NK-92 treated with Interleukin-12 subunit alpha and Interleukin-12 subunit beta, amount 100 ng/mL, for 24 hours (cell line): ENCODE data around the gene SEC11C.

Experiments used
- DNase-seq: peaks from one replicate; lab custom pipeline; 2025; lab: John Stamatoyannopoulos, UW

Gene SEC11C

DNA sequence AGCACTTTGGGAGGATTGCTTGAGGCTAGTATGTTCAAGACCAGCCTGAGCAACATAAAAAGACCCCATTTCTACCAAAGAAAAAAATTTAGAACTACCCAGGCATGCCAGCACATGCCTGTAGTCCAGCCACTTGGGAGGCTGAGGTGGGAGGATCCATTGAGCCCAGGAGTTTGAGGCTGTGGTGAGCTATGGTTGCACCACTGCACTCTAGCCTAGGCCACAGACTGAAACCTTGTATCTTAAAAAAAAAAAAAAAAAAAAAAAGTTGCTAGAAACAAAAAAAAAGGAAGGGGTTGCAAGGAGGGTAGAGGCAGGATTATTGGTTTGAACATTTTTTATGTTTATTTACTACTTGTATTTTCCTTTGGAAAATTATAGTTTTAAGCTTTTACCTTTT, 4.8 kb downstream of the SEC11C start:
- DNase-seq, result no peak

DNA sequence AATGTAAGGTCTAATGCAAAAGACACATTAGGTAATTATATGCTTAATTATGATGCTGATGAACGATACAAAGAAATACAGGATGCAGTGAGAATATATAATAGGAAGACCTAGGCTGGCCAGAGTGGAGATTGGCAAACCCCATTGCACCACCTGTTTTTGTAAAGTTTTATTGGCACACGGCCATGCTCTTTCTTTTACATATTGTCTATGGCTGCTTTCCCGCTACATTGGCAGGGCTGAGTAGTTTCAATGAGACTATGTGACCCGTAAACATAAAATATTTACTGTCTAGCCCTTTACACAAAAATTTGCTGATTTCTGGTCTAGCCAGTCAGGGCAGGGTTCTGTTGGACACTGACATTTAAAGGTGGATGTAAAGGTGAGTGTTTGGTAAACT, 5.4 kb downstream of the SEC11C start:
- DNase-seq, result no peak

DNA sequence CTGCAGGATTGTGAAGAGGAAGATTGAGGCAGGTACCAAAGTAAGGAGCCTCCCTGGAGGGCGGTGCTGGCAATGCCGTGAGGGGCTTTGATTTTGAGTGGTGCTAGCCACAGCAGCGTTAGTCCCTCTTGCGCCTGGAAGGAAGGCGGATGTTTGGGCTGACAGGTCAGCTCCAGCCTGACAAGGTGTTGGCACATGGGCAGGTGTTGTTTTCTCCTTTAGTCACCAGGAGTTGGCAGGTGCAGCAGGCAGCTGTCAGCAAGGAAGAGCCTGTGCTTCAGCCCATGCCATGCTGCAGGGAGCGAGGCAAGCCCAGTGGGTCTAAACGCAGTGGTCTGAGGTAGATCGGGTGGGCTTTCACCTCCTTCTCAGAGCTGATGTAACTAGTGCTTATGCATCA, 8.5 kb downstream of the SEC11C start:
- DNase-seq, result no peak

GRCh38 chr18:59149007-59149406, 9.3 kb downstream of the SEC11C start:
- DNase-seq, result no peak

DNA sequence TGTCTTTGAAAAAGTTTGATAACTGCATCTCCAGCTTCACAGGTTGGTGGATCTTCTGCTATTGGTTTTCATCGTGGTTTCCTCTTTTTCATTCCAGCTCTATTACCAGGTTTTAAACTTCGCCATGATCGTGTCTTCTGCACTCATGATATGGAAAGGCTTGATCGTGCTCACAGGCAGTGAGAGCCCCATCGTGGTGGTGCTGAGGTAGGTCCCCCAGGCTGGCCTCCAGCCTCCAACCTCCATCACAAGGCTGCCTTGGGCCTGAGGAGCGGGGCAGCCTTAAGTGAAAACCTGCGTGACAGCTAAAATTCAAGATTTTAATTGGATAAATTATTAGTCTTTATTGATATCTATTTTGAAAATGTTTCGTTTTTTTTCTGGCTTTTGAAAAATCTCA, 9.7 kb downstream of the SEC11C start:
- no peak for DNase-seq

DNA sequence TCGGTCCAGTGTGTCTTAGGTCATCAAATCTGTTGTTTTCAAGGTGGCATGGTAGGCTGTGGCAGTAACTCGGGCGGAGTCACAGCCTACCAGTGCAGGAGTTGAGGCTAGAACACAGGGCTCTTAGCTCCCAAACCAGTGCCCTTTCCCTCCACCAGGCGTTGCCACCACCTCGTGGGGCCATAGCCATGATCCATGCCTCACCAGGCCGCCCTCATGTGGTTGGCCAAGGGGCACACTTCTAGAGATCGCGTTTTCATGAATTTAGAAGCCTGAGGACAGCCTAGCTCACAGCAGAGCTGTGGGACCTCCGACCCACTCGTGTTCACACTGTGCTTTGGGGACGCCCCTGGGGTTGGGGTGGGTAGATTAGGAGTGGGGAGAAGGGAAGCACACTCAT, 10.6 kb downstream of the SEC11C start:
- no peak for DNase-seq

DNA sequence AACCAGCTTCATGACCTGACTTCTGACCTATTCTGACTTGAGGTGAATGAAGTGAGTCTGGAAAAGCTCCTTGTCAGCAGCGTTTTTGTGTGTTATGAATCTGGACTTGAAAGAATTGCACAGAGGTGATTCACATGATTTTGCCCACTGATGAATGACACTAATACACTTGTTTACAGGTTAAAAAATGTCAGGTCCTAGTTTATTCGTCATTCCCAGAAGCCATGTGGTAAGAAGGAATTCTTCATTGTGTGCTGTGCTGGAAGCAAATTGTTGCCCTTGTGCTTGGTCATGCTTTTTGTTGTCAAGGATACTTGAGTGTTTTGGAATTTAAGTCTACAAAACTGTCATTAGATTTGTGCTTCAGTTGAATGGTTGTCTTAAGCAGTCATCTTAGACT, 15.5 kb downstream of the SEC11C start:
- DNase-seq, result no peak

GRCh38 chr18:59156316-59156715, 16.6 kb downstream of the SEC11C start:
- no peak for DNase-seq

- no peak for DNase-seq
These were observed 19.6 kb downstream of the SEC11C start for GRCh38 chr18:59159265-59159664.

DNA sequence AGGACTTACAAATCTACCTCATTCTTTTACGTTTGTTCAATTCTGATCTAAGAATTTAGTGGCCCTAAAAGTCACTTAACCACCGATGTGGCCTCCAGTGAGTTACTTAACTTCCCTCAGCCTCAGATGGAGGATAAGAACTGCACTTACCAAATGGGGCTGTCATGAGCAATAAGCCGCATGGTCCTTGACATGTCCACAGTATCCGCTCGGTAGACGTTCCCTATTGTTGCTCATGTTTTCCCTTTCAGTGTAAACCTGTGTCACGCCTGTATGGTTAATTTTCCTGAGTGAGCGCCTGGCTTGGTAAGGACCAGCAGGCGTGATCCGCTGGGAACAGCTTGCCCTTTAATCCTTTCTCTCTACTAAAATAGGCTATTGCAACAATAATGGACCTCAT, 20.3 kb downstream of the SEC11C start:
- no peak for DNase-seq

GRCh38 chr18:59172664-59173249, 33.1 kb downstream of the SEC11C start:
- no peak for DNase-seq

DNA sequence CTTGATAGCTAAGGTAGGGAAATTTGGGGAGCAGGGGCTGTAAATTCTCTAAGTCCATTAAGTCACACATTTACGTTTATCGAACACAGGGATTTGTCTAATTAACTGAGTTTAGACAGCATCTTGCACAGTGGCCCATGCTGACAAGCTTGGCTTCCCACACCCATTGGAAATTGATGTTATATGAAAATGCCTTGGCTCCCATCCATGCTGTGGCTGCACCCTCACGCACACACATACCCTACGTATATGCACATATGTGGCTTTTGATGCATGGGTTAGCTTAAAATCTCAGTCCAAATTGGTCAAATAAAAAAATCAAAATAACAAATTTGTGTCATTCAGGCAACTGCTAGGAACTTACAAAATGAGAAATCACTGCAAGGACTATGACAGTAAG, 37.8 kb downstream of the SEC11C start:
- DNase-seq, result no peak

DNA sequence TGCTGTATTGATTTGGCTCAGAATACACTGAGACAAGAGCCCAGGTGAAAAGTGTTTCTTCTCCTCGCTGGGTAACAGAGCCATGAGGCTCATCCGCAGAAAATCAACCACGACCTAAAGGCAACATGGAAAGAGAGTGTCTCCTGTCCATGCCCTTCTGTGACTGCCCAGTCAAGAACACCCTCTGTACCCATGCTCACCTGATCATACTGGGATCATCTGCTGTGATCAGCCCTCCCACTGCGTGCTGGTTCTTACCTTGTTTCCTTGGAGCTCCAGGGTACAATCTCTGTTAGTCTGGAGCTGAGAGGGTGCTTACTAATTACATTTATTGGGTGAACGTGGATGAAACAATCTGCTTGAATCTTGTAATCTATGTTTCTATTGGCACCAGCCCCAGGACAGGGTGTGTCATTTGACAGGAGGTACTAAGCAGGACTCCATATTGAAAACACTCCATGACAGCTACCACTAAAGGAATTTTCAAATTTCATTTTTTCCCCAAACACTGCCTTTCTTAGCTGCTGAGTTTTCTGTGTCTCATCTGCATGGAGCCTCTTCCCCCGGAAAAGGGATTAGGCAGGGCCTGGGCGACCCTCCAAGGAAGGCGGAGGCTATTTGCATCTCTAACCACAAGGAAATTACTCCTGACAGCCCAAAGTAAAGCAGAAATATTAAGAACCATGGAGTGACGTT, 40.6 kb downstream of the SEC11C start:
- DNase-seq, result no peak

DNA sequence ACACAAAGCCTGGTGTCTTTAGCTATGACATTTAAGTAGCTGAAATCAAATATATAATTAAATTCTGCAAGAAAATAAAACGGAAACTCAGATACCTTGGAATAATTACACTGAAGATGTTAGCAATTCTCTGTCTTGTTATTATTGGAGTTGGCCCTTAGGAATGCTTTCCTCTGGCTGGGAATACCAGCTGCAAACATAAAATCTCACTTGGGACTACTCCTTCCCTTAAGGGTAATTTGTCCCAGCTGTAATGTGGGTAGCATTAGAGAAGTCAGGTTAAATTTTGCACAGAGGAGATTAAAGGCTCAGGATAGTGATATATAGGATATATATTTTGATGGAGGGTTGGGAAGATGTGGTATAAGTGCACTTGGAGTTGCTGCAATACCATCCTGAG, 43.0 kb downstream of the SEC11C start:
- DNase-seq, result no peak

DNA sequence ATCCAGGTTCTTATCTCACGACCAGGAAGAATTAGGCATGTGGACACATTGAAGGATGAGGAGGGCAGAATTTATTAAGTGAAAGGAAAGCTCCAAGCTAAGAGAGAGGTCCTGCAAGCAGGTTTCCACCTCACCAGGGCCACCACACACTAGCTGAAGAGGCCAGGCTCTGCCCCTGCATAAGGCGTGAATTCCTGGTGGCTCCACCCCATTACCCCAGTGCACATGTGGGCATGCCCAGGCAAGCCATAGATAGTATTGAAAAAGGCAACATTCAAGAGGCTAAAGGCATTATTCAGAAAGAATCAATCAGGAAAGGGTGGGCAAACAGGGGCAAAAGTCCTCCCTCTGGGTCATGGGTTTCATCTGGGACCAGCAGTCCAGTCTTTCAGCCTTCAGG, 49.3 kb downstream of the SEC11C start:
- no peak for DNase-seq

DNA sequence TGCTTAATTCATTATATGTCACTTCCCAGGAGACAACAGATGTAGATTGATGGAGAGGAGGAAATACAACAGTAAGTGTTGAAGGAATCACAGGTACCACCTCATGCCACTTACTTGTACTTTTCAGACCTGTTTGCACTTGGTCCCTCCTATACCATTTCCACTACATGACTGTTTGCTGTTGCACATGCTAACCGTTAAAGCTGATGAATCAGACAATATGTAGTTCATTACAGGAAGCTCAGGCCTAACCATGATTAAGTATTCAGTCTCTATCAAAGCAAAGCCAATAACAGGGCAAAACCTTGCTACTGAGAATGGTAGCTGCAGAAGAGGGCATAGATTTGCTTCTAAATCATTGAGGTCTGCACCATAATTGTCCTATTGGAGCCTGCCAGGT, 50.1 kb downstream of the SEC11C start:
- DNase-seq, result no peak

DNA sequence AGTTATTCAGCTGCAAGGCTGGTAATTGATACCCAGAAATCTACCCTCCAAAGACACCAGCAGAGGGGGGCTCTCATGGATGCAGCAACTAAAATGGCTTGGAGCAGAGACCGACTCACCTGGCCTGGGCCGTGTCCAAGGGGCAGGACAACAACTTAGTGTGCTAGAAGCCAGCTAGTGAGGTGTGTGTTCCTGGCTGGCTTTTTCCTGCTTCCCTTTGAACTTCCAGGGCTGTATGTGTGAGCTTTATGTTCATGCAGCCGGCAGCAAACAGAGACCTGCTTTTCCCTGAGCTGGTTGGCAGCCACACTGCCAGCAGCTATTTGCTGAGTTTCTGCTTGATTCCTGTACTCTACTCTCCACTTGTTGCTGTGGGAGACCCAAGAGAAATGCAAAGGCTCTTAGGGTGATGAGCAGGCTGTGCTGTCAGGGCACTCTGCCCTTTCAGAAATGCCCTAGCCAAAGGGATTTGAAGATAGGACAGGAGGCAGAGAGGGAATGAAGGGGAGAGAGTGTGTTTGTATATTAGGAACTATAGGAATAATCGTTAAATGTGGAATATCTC, 56.6 kb downstream of the SEC11C start:
- DNase-seq, result no peak

- DNase-seq, result no peak
These were observed 58.0 kb downstream of the SEC11C start for GRCh38 chr18:59197636-59198035.

GRCh38 chr18:59198215-59198614, 58.5 kb downstream of the SEC11C start:
- DNase-seq, result no peak

GRCh38 chr18:59200787-59201186, 61.1 kb downstream of the SEC11C start:
- DNase-seq, result no peak

- DNase-seq, result no peak
These were observed 62.7 kb downstream of the SEC11C start for GRCh38 chr18:59202258-59202820.

- DNase-seq, result no peak
These were observed 67.8 kb downstream of the SEC11C start for GRCh38 chr18:59207506-59207905.
